DOHH2 (cell line): ENCODE measurements around the gene ABHD16B.

Experiments used
- H3F3A ChIP-seq: fragments of 200-600 bp; sonication (generic), shearing (Covaris generic); 2 replicates; pipeline ENCODE4 v1.6.0; 2016; ENCODE audit warnings: antibody characterized with exemption, mild to moderate bottlenecking; ENCODE audit not compliant: control insufficient read depth, insufficient read depth
- H3K27ac ChIP-seq: fragments of 200-600 bp; sonication (generic); 2 replicates; pipeline ENCODE4 v1.5.1; 2014; ENCODE audit warnings: low read depth, mild to moderate bottlenecking, low read length, moderate library complexity
- H3K27me3 ChIP-seq: fragments of 200-600 bp; sonication (generic); 2 replicates; pipeline ENCODE4 v1.6.1; 2014; ENCODE audit warnings: mild to moderate bottlenecking, low read length, mixed read lengths; ENCODE audit not compliant: control insufficient read depth
- H3K36me3 ChIP-seq: fragments of 200-600 bp; sonication (generic); 2 replicates; pipeline ENCODE4 v1.6.1; 2014; ENCODE audit warnings: mild to moderate bottlenecking, low read length, moderate library complexity, mixed read lengths; ENCODE audit not compliant: control insufficient read depth
- H3K4me1 ChIP-seq: fragments of 200-600 bp; sonication (generic); 2 replicates; pipeline ENCODE4 v1.6.1; 2014; ENCODE audit warnings: mild to moderate bottlenecking, low read length, mixed read lengths; ENCODE audit not compliant: control insufficient read depth
- H3K4me2 ChIP-seq: fragments of 200-600 bp; sonication (generic); 2 replicates; pipeline ENCODE4 v1.6.0; 2014; ENCODE audit warnings: mild to moderate bottlenecking, low read length, moderate library complexity
- H3K4me3 ChIP-seq: fragments of 200-600 bp; sonication (generic); 2 replicates; pipeline ENCODE4 v1.5.1; 2014; ENCODE audit warnings: mild to moderate bottlenecking, low read length, mixed read lengths
- H3K79me2 ChIP-seq: fragments of 200-600 bp; sonication (generic); 2 replicates; pipeline ENCODE4 v1.6.1; 2014; ENCODE audit warnings: mild to moderate bottlenecking, low read length, mixed read lengths; ENCODE audit not compliant: control insufficient read depth
- H3K9me2 ChIP-seq: fragments of 200-600 bp; sonication (generic); replicated peaks from 2 replicates; pipeline ENCODE4 v1.6.1; 2014; ENCODE audit warnings: mild to moderate bottlenecking, low read length, mixed read lengths; ENCODE audit not compliant: control insufficient read depth
- H3K9me3 ChIP-seq: fragments of 200-600 bp; sonication (generic); 2 replicates; pipeline ENCODE4 v1.6.1; 2014; ENCODE audit warnings: antibody characterized with exemption, low read length, mixed read lengths; ENCODE audit not compliant: control insufficient read depth, insufficient read depth
- H4K20me1 ChIP-seq: fragments of 200-600 bp; sonication (generic); 2 replicates; pipeline ENCODE4 v1.6.0; 2014; ENCODE audit warnings: low read depth, mild to moderate bottlenecking, antibody characterized with exemption, low read length, moderate library complexity; ENCODE audit not compliant: control insufficient read depth, insufficient read depth
- CTCF ChIP-seq: fragments of 200-600 bp; sonication (generic); IDR thresholded peaks from one replicate; pipeline ENCODE4 v1.5.1; 2014; ENCODE audit warnings: antibody characterized with exemption, mild to moderate bottlenecking, low read depth, low read length; ENCODE audit not compliant: poor library complexity, severe bottlenecking
- EZH2phosphoT487 ChIP-seq: fragments of 200-600 bp; sonication (generic); IDR thresholded peaks from 2 replicates; pipeline ENCODE4 v1.6.1; 2017; ENCODE audit warnings: borderline replicate concordance, mild to moderate bottlenecking, antibody characterized with exemption, low read length, moderate library complexity, mixed read lengths

The ABHD16B gene

GRCh38 chr20:63881451-63882226 lies 20.3 kb downstream of the ABHD16B start:
- H3K9me3 ChIP-seq = 0 out of 2 replicates have a peak, but pooled peaks cover 3% of the 10 kb centered on the region
- H3K9me2 ChIP-seq = no peaks in the 10 kb centered on the region
- no peaks in the 10 kb centered on the region for H3K4me1 ChIP-seq
- H3K27me3 ChIP-seq = no peaks in the 10 kb centered on the region
- H3K4me3 ChIP-seq = no peak overlapping the region
- no peaks in the 10 kb centered on the region for H3F3A ChIP-seq
- peaks cover 50% of the 10 kb centered on the region for H3K36me3 ChIP-seq
- H3K79me2 ChIP-seq = peaks cover 17% of the 10 kb centered on the region
- TF ChIP-seq CTCF (no peak), EZH2phosphoT487 (no peak)
- H3K4me2 ChIP-seq = no peak overlapping the region
- no peak overlapping the region for H3K27ac ChIP-seq
- no peaks in the 10 kb centered on the region for H4K20me1 ChIP-seq

- no peaks in the 10 kb centered on the region for H3K27me3 ChIP-seq
- no peaks in the 10 kb centered on the region for H4K20me1 ChIP-seq
- H3K79me2 ChIP-seq = peaks cover 13% of the 10 kb centered on the region; the same call in 1 of the 2 replicates
- no peak overlapping the region for H3K27ac ChIP-seq
- no peak overlapping the region for H3K4me2 ChIP-seq
- TF ChIP-seq EZH2phosphoT487 = no peak
- TF ChIP-seq CTCF = no peak
- no peaks in the 10 kb centered on the region for H3K9me2 ChIP-seq
- H3K36me3 ChIP-seq = peaks cover 52% of the 10 kb centered on the region
- H3K9me3 ChIP-seq = 0 out of 2 replicates have a peak, but pooled peaks cover 3% of the 10 kb centered on the region
- no peaks in the 10 kb centered on the region for H3K4me1 ChIP-seq
- H3K4me3 ChIP-seq = no peak overlapping the region
- no peaks in the 10 kb centered on the region for H3F3A ChIP-seq
Observed at GRCh38 chr20:63882257-63883200, 21.2 kb downstream of the ABHD16B start.

- TF ChIP-seq EZH2phosphoT487 (no peak), CTCF (no peak)
- Histone ChIP-seq H3K4me3 (no peak overlapping the region), H3K79me2 (peaks cover 6% of the 10 kb centered on the region; the same call in 1 of the 2 replicates), H3F3A (no peaks in the 10 kb centered on the region), H3K27ac (no peak overlapping the region), H3K9me2 (no peaks in the 10 kb centered on the region), H3K36me3 (peaks cover 49% of the 10 kb centered on the region), H3K9me3 (0 out of 2 replicates have a peak, but pooled peaks cover 3% of the 10 kb centered on the region), H3K4me1 (no peaks in the 10 kb centered on the region), H3K4me2 (no peak overlapping the region), H3K27me3 (no peaks in the 10 kb centered on the region), H4K20me1 (no peaks in the 10 kb centered on the region)
Observed at GRCh38 chr20:63883201-63883593, 21.9 kb downstream of the ABHD16B start.
